ENCODE results near the gene GET3.
A peak's percentile ranks its signal among the peaks of the same experiment; 100 is the strongest.

The GET3 gene

GRCh38 chr19:12774588-12775555 lies 37.6 kb downstream of the GET3 start, which contains the start of gene HOOK2:
TSS of gene HOOK2 (minus strand) at chr19:12775552. CDS start at chr19:12775449, 103 bp downstream.
- Mint-ChIP-seq H3K4me1 (peaks cover 38% of the 10 kb centered on the region), H3K9me3 (no peaks in the 10 kb centered on the region), H3K4me3 (peak within 1 kb of the TSS; percentile 75), H3K27ac (peak within 1 kb of the TSS; percentile 72), H3K27me3 (no peaks in the 10 kb centered on the region), H3K36me3 (ENCODE audit: low read depth) (no peaks in the 10 kb centered on the region)
- ATAC-seq (no peak), DNase-seq (no peak)

GRCh38 chr19:12777217-12778016 lies 40.1 kb downstream of the GET3 start:
- peak; percentile 90 for DNase-seq
- ATAC-seq: peak; percentile 34
- Mint-ChIP-seq H3K4me3 (peak overlapping the region; percentile 84), H3K4me1 (peaks cover 52% of the 10 kb centered on the region), H3K27ac (peak overlapping the region; percentile 85), H3K27me3 (no peaks in the 10 kb centered on the region), H3K9me3 (no peaks in the 10 kb centered on the region), H3K36me3 (ENCODE audit: low read depth) (no peaks in the 10 kb centered on the region)

GRCh38 chr19:12778017-12778904 lies 41.0 kb downstream of the GET3 start:
- Mint-ChIP-seq H3K9me3 (no peaks in the 10 kb centered on the region), H3K4me1 (peaks cover 54% of the 10 kb centered on the region), H3K36me3 (ENCODE audit: low read depth) (no peaks in the 10 kb centered on the region), H3K4me3 (peak overlapping the region; percentile 84), H3K27ac (peak overlapping the region; percentile 85), H3K27me3 (no peaks in the 10 kb centered on the region)
- ATAC-seq: peak; percentile 7
- peak; percentile 61 for DNase-seq

GRCh38 chr19:12778905-12779161 lies 41.5 kb downstream of the GET3 start:
- peak overlapping the region; percentile 85 for H3K27ac Mint-ChIP-seq
- H3K36me3 Mint-ChIP-seq (ENCODE audit: low read depth): no peaks in the 10 kb centered on the region
- DNase-seq (no peak), ATAC-seq (no peak)
- peak overlapping the region; percentile 84 for H3K4me3 Mint-ChIP-seq
- H3K4me1 Mint-ChIP-seq: peaks cover 53% of the 10 kb centered on the region
- H3K27me3 Mint-ChIP-seq: no peaks in the 10 kb centered on the region
- no peaks in the 10 kb centered on the region for H3K9me3 Mint-ChIP-seq

- Mint-ChIP-seq H3K36me3 (ENCODE audit: low read depth) (no peaks in the 10 kb centered on the region), H3K27me3 (no peaks in the 10 kb centered on the region), H3K4me1 (peaks cover 51% of the 10 kb centered on the region), H3K4me3 (peak overlapping the region; percentile 84), H3K9me3 (no peaks in the 10 kb centered on the region), H3K27ac (peak overlapping the region; percentile 85)
- DNase-seq (no peak), ATAC-seq (no peak)
Measured at GRCh38 chr19:12779162-12779993, 42.1 kb downstream of the GET3 start.

- Mint-ChIP-seq H3K36me3 (ENCODE audit: low read depth) (no peaks in the 10 kb centered on the region), H3K27me3 (no peaks in the 10 kb centered on the region), H3K4me3 (peak overlapping the region; percentile 73), H3K4me1 (peaks cover 51% of the 10 kb centered on the region), H3K27ac (peak overlapping the region; percentile 96), H3K9me3 (no peaks in the 10 kb centered on the region)
- ATAC-seq (no peak), DNase-seq (no peak)
Measured at GRCh38 chr19:12782174-12782423, 44.8 kb downstream of the GET3 start.

- no peaks in the 10 kb centered on the region for H3K27me3 Mint-ChIP-seq
- DNase-seq (peak; percentile 93), ATAC-seq (peak; percentile 38)
- H3K4me1 Mint-ChIP-seq: peaks cover 49% of the 10 kb centered on the region
- peak overlapping the region; percentile 96 for H3K27ac Mint-ChIP-seq
- no peaks in the 10 kb centered on the region for H3K9me3 Mint-ChIP-seq
- no peaks in the 10 kb centered on the region for H3K36me3 Mint-ChIP-seq (ENCODE audit: low read depth)
- H3K4me3 Mint-ChIP-seq: peak overlapping the region; percentile 76
Measured at GRCh38 chr19:12782424-12783290, 45.4 kb downstream of the GET3 start.

GRCh38 chr19:12783291-12783848 lies 46.1 kb downstream of the GET3 start:
- no peak overlapping the region for H3K27ac Mint-ChIP-seq
- no peak for DNase-seq
- no peaks in the 10 kb centered on the region for H3K36me3 Mint-ChIP-seq (ENCODE audit: low read depth)

GRCh38 chr19:12783849-12784393 lies 46.6 kb downstream of the GET3 start:
- DNase-seq: no peak

More at GRCh38 chr19:12783291-12783848, 46.1 kb downstream of the GET3 start:
- peak; percentile 35 for ATAC-seq
- peaks cover 52% of the 10 kb centered on the region for H3K4me1 Mint-ChIP-seq
- peak overlapping the region; percentile 76 for H3K4me3 Mint-ChIP-seq
- no peaks in the 10 kb centered on the region for H3K27me3 Mint-ChIP-seq
- no peaks in the 10 kb centered on the region for H3K9me3 Mint-ChIP-seq

GRCh38 chr19:12784394-12784870 lies 47.1 kb downstream of the GET3 start:
- DNase-seq: no peak
- no peaks in the 10 kb centered on the region for H3K9me3 Mint-ChIP-seq
- no peaks in the 10 kb centered on the region for H3K27me3 Mint-ChIP-seq
- peaks cover 51% of the 10 kb centered on the region for H3K4me1 Mint-ChIP-seq
- no peaks in the 10 kb centered on the region for H3K36me3 Mint-ChIP-seq (ENCODE audit: low read depth)
- no peak for ATAC-seq
- H3K4me3 Mint-ChIP-seq: no peak overlapping the region
- no peak overlapping the region for H3K27ac Mint-ChIP-seq

More at GRCh38 chr19:12783849-12784393, 46.6 kb downstream of the GET3 start:
- H3K9me3 Mint-ChIP-seq: no peaks in the 10 kb centered on the region
- peaks cover 52% of the 10 kb centered on the region for H3K4me1 Mint-ChIP-seq
- H3K36me3 Mint-ChIP-seq (ENCODE audit: low read depth): no peaks in the 10 kb centered on the region
- peak overlapping the region; percentile 76 for H3K4me3 Mint-ChIP-seq
- no peak for ATAC-seq
- no peaks in the 10 kb centered on the region for H3K27me3 Mint-ChIP-seq
- H3K27ac Mint-ChIP-seq: no peak overlapping the region

GRCh38 chr19:12784871-12785430 lies 47.7 kb downstream of the GET3 start:
- no peak for DNase-seq
- H3K27ac Mint-ChIP-seq: no peak overlapping the region

GRCh38 chr19:12785431-12786031 lies 48.2 kb downstream of the GET3 start:
- H3K4me1 Mint-ChIP-seq: peaks cover 46% of the 10 kb centered on the region
- no peak overlapping the region for H3K4me3 Mint-ChIP-seq
- no peaks in the 10 kb centered on the region for H3K27me3 Mint-ChIP-seq
- ATAC-seq (no peak), DNase-seq (no peak)
- H3K27ac Mint-ChIP-seq: no peak overlapping the region
- no peaks in the 10 kb centered on the region for H3K36me3 Mint-ChIP-seq (ENCODE audit: low read depth)
- H3K9me3 Mint-ChIP-seq: no peaks in the 10 kb centered on the region

More at GRCh38 chr19:12784871-12785430, 47.7 kb downstream of the GET3 start:
- ATAC-seq: no peak
- Mint-ChIP-seq H3K4me3 (no peak overlapping the region), H3K27me3 (no peaks in the 10 kb centered on the region), H3K36me3 (ENCODE audit: low read depth) (no peaks in the 10 kb centered on the region), H3K4me1 (peaks cover 46% of the 10 kb centered on the region), H3K9me3 (no peaks in the 10 kb centered on the region)

Measured in activated naive CD8-positive, alpha-beta T cell treated with anti-CD3 and anti-CD28 coated beads, Interleukin-2, amount 50 U/mL, for 24 hours (primary cell).